ENCODE measurements around the gene IL37.

DNA sequence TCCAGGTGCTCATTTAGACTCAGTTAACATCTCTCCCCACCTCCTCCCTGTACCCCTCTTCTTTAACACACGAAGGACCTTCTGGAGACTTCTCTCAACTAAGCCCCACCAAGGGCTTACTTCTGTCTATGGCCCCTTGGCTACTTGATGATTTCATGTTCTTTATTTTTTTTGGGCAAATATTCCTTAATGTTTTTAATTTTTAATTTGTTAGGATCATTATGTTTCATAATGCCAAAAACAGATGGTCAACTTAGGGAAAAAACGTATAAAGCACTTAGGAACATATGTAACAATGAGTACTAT lies 25.9 kb downstream of the IL37 start:
- TF ChIP-seq, protein P1, sequence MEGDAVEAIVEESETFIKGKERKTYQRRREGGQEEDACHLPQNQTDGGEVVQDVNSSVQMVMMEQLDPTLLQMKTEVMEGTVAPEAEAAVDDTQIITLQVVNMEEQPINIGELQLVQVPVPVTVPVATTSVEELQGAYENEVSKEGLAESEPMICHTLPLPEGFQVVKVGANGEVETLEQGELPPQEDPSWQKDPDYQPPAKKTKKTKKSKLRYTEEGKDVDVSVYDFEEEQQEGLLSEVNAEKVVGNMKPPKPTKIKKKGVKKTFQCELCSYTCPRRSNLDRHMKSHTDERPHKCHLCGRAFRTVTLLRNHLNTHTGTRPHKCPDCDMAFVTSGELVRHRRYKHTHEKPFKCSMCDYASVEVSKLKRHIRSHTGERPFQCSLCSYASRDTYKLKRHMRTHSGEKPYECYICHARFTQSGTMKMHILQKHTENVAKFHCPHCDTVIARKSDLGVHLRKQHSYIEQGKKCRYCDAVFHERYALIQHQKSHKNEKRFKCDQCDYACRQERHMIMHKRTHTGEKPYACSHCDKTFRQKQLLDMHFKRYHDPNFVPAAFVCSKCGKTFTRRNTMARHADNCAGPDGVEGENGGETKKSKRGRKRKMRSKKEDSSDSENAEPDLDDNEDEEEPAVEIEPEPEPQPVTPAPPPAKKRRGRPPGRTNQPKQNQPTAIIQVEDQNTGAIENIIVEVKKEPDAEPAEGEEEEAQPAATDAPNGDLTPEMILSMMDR (IDR thresholded peaks at IDR 0.05), result no peak
- TF ChIP-seq POLR2AphosphoS5 (IDR thresholded peaks at IDR 0.05), result no peak

Data from prostate gland (tissue), 2 donors.